ENCODE results near the gene FRK. TPM values are rescaled to one million over a fixed set of nuclear protein-coding genes. Genes with fewer than 3 reads are reported as not detected.
A peak's percentile ranks its signal among the peaks of the same experiment; 100 is the strongest.
"Not testable (repeated sequence)": the region's sequence is repeated elsewhere in the genome, so short reads cannot be mapped to it uniquely, and the experiment has no call there.

FRK gene
- total and polyA plus RNA-seq, 3 donors from 2014 or later: 1.5 to 3.7 (median 2.5) TPM

DNA sequence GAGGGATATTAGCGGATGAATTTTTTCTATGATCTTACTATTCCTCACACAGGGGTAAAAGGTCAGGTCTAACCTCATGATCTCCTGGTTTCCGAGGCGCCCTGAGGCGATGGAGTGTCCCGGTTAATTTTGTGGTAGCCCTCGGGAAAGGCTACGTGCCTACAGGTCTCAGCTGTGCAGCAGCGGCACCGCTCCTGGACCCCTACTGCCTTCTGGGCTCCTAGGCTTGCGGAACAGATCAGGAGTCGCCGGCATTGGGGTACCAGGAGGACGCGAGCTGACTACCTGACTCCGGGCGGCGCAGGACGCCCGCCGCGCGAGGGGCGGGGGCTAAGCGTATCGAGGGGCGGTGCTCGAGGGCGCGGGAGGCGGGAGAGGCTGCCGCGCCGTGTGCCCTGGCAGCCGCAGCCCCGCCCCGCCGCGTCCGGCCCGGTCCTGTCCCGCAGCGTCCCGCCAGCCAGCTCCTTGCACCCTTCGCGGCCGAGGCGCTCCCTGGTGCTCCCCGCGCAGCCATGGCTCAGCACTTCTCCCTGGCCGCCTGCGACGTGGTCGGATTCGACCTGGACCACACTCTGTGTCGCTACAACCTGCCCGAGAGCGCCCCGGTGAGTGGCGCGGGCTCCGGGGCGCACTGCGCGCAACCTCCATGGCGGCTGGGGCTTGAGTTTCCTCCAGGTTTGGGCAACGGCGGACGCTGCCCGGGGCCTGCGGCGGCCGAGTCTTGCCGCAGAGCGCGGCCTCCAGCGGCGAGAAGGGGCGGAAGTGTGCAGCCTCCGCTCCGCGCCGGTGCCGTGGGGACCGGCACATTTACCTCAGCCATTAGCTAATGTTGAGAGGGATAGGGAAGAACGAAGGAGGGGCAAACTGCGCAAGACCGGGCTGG lies 40.0 kb upstream of the FRK start, which contains the start of gene NT5DC1:
Gene NT5DC1 (plus strand): TSS at position 435 of the 883 bp plus-strand sequence. CDS start 78 bp downstream, at position 513.
- Histone ChIP-seq H3K9me3 (no peaks in the 10 kb centered on the region), H3K36me3 (ENCODE audit: low read depth, missing control alignments) (no peaks in the 10 kb centered on the region), H3K27ac (peak within 1 kb of the TSS; percentile 97), H3K4me3 (peak within 1 kb of the TSS; percentile 87 to 97), H3K4me1 (peaks cover 16% of the 10 kb centered on the region), H3K27me3 (no peaks in the 10 kb centered on the region)
- WGBS, 2 donors: 0 to 1% methylated on average over 7 to 79 of the region's 87 CpGs
- intact Hi-C loops (cut with DNase I; ENCODE audit: low total_unique reads): no loop called here
- TF ChIP-seq POLR2A (IDR thresholded peaks at IDR 0.05): no peak
- TF ChIP-seq, protein P1, sequence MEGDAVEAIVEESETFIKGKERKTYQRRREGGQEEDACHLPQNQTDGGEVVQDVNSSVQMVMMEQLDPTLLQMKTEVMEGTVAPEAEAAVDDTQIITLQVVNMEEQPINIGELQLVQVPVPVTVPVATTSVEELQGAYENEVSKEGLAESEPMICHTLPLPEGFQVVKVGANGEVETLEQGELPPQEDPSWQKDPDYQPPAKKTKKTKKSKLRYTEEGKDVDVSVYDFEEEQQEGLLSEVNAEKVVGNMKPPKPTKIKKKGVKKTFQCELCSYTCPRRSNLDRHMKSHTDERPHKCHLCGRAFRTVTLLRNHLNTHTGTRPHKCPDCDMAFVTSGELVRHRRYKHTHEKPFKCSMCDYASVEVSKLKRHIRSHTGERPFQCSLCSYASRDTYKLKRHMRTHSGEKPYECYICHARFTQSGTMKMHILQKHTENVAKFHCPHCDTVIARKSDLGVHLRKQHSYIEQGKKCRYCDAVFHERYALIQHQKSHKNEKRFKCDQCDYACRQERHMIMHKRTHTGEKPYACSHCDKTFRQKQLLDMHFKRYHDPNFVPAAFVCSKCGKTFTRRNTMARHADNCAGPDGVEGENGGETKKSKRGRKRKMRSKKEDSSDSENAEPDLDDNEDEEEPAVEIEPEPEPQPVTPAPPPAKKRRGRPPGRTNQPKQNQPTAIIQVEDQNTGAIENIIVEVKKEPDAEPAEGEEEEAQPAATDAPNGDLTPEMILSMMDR (IDR thresholded peaks at IDR 0.05): peak in 1 of 3 experiments; percentile 23
- peak; percentile 89 for DNase-seq

- TF ChIP-seq, protein P1 (IDR thresholded peaks at IDR 0.05): no peak
- TF ChIP-seq POLR2A (IDR thresholded peaks at IDR 0.05): no peak
- DNase-seq: no peak
- Histone ChIP-seq H3K9me3 (no peaks in the 10 kb centered on the region), H3K4me1 (peaks cover 16% of the 10 kb centered on the region), H3K27me3 (no peaks in the 10 kb centered on the region), H3K4me3 (no peak overlapping the region), H3K27ac (no peak overlapping the region), H3K36me3 (ENCODE audit: low read depth, missing control alignments) (no peaks in the 10 kb centered on the region)
- 87 to 89% methylated on average over 1 of the region's 1 CpG for WGBS, 2 donors
- intact Hi-C loops (cut with DNase I; ENCODE audit: low total_unique reads): no loop called here
Observed at GRCh38 chr6:116099036-116099435, 38.3 kb upstream of the FRK start.

- DNase-seq: no peak
- 41 to 90% methylated on average over 2 of the region's 2 CpGs for WGBS, 2 donors
- peaks cover 16% of the 10 kb centered on the region for H3K4me1 ChIP-seq
- no peaks in the 10 kb centered on the region for H3K36me3 ChIP-seq (ENCODE audit: low read depth, missing control alignments)
- H3K4me3 ChIP-seq: no peak overlapping the region
- H3K9me3 ChIP-seq: no peaks in the 10 kb centered on the region
- no peaks in the 10 kb centered on the region for H3K27me3 ChIP-seq
- intact Hi-C loops (cut with DNase I; ENCODE audit: low total_unique reads): no loop called here
- H3K27ac ChIP-seq: no peak overlapping the region
- TF ChIP-seq POLR2A (IDR thresholded peaks at IDR 0.05): no peak
- TF ChIP-seq, protein P1 (IDR thresholded peaks at IDR 0.05): peak in 1 of 3 experiments; percentile 57
Observed at GRCh38 chr6:116096979-116097816, 36.5 kb upstream of the FRK start.

DNA sequence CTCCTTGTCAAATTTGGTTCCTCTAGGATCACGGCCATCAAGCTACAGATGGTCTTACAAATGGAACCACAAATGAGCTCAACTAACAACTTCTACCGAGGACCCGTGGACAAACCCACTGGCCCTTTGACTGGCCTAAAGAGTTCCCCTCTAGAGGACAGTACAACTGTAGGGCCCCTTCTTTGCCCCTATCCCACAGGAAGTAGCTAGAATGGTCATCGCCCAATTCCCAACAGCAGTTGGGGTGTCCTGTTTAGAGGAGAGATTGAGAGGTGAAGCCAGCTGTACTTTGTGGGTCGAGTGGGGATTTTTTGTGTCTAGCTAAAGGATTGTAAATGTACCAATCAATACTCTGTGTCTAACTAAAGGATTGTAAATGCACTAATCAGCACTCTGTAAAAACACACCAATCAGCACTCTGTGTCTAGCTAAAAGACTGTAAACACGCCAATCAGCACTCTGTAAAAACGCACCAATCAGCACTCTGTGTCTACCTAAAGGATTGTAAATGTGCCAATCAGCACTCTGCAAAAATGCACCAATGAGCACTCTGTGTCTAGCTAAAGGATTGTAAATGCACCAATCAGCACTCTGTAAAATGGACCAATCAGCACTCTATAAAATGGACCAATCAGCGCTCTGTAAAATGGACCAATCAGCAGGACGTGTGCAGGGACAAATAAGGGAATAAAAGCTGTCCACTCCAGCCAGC lies 35.5 kb upstream of the FRK start:
- H3K27ac ChIP-seq: not testable (repeated sequence)

More for the DNA sequence above, 35.5 kb upstream of the FRK start:
- DNase-seq; H3K9me3 ChIP-seq; H3K27me3 ChIP-seq; H3K4me3 ChIP-seq; H3K36me3 ChIP-seq (ENCODE audit: low read depth, missing control alignments); intact Hi-C loops (cut with DNase I; ENCODE audit: low total_unique reads); H3K4me1 ChIP-seq: not testable (repeated sequence)
- WGBS, 2 donors: 90 to 97% methylated on average over 8 to 9 of the region's 9 CpGs

Measured in testis (tissue), 3 donors.